Heart left ventricle (tissue), 13 donors: ENCODE data around the gene CREBRF.

Experiments
- CTCF ChIP-seq, 12 donors: fragments of 200-600 bp; sonication (generic) in 4 of 12; IDR thresholded peaks; one replicate each; pipeline versions ENCODE4 v1.5.0 to v1.8.0; 2018 to 2022; ENCODE audit warnings: antibody characterized with exemption in 12 of 12, mild to moderate bottlenecking in 5 of 12
- POLR2A ChIP-seq, 2 donors: fragments of 450-650 bp; IDR thresholded peaks; one replicate each; pipeline ENCODE4 v1.6.1; 2017; ENCODE audit warnings: antibody characterized with exemption in 2 of 2, mild to moderate bottlenecking in 2 of 2, moderate library complexity in 2 of 2
- donor health status: ischemic (EF 13 %, LVEDD 7.1; RV severe dilation, severe dysfunction).
- donor health status: DM: no; HTN: yes; CAD: no.
- donor health status: DM: no; HTN: no; CAD: no.
- donor health status: ischemic (EF 25% LVEDD 6.9; RV normal size, moderate dysfunction).
- donor health status: ischemic (EF 25% LVEDD 5.7; RV mildly dilated, moderate dysfunction).
- donor health status: ischemic (EF 35%, LVEDD 5.7; RV mildly dilated, moderate dysfunction).
- donor health status: nonischemic (EF 11% LVEDD 7.7; RV severe dilation, severe dysfunction).
- donor health status: DM: yes; HTN: yes; CAD: no.
- donor health status: PGD.
- donor health status: ischemic (EF 29% LVEDD 5.4; RV normal size, mild dysfunction).
- donor health status: nonischemic (EF 23%, LVEDD 6.1; RV moderate dilation, normal function).

- TF ChIP-seq CTCF (IDR thresholded peaks at IDR 0.05) (no peak), POLR2A (IDR thresholded peaks at IDR 0.05) (no peak)
These were observed 4.4 kb upstream of the CREBRF start for GRCh38 chr5:173051746-173052145.
